ENCODE results near the gene CDC5L. TPM values are rescaled to one million over a fixed set of nuclear protein-coding genes. Genes with fewer than 3 reads are reported as not detected.

The CDC5L gene
- polyA plus RNA-seq, 1 donor (not counting 4 experiments of a cell fraction or from before 2014, with no cell fraction given), result 16.6 TPM

GRCh38 chr6:44390158-44390683 lies 2.7 kb downstream of the CDC5L start:
- Histone ChIP-seq H3K79me2 (ENCODE audit: control insufficient read depth, insufficient read depth, low read length) (peaks cover 35% of the 10 kb centered on the region), H2AFZ (ENCODE audit: control insufficient read depth, low read length) (no peak overlapping the region), H3K9me3 (ENCODE audit: control insufficient read depth, low read depth, low read length) (no peaks in the 10 kb centered on the region), H3K4me1 (ENCODE audit: control insufficient read depth, extremely low read depth, insufficient read depth, low read length) (peaks cover 15% of the 10 kb centered on the region), H3K9ac (ENCODE audit: control insufficient read depth, extremely low read depth, insufficient read depth, low read length) (no peak overlapping the region), H3K9me1 (ENCODE audit: control insufficient read depth, extremely low read depth, insufficient read depth, low read length) (no peaks in the 10 kb centered on the region), H3K4me2 (ENCODE audit: control insufficient read depth, extremely low read depth, insufficient read depth, low read depth, low read length) (no peak overlapping the region), H3K27me3 (ENCODE audit: control insufficient read depth, extremely low read depth, insufficient read depth, low read length) (no peaks in the 10 kb centered on the region), H3K4me3 (ENCODE audit: control insufficient read depth in 2 of 3, extremely low read depth in 1 of 3, insufficient read depth in 2 of 3, low read depth in 1 of 3, low read length in 3 of 3) (no peak overlapping the region), H3K27ac (ENCODE audit: control insufficient read depth, insufficient read depth, low read length) (no peak overlapping the region), H3K36me3 (ENCODE audit: control insufficient read depth in 2 of 2, extremely low read depth in 1 of 2, insufficient read depth in 2 of 2, low read length in 2 of 2) (peaks cover 7 to 11% of the 10 kb centered on the region in 2 experiments), H4K20me1 (ENCODE audit: control insufficient read depth, extremely low read depth, insufficient read depth, low read length) (peaks cover 2% of the 10 kb centered on the region)
- DNase-seq (ENCODE audit: low read depth, low spot score) (no peak), FAIRE-seq (no peak)
- TF ChIP-seq EZH2 (IDR thresholded peaks at IDR 0.05; ENCODE audit: low read length), result no peak
- no peak for TF ChIP-seq CTCF (optimal IDR thresholded peaks at IDR 0.05 in 1 of 3, IDR thresholded peaks at IDR 0.05 in 1 of 3, conservative IDR thresholded peaks at IDR 0.05 in 1 of 3; ENCODE audit: extremely low read depth in 1 of 3, insufficient read depth in 2 of 3, low read length in 3 of 3)
- dilution Hi-C loops (cut with MboI; ENCODE audit: extremely low pct_ligation_motif_present, low sequenced_read_pairs), result no loop called here

- Histone ChIP-seq H3K36me3 (ENCODE audit: control insufficient read depth in 2 of 2, extremely low read depth in 1 of 2, insufficient read depth in 2 of 2, low read length in 2 of 2) (peaks cover 11 to 23% of the 10 kb centered on the region in 2 experiments), H3K4me3 (ENCODE audit: control insufficient read depth in 2 of 3, extremely low read depth in 1 of 3, insufficient read depth in 2 of 3, low read depth in 1 of 3, low read length in 3 of 3) (no peak overlapping the region), H2AFZ (ENCODE audit: control insufficient read depth, low read length) (no peak overlapping the region), H3K27ac (ENCODE audit: control insufficient read depth, insufficient read depth, low read length) (no peak overlapping the region), H3K9me3 (ENCODE audit: control insufficient read depth, low read depth, low read length) (no peaks in the 10 kb centered on the region), H3K9ac (ENCODE audit: control insufficient read depth, extremely low read depth, insufficient read depth, low read length) (no peak overlapping the region), H3K4me2 (ENCODE audit: control insufficient read depth, extremely low read depth, insufficient read depth, low read depth, low read length) (no peak overlapping the region), H3K79me2 (ENCODE audit: control insufficient read depth, insufficient read depth, low read length) (peaks cover 10% of the 10 kb centered on the region), H3K9me1 (ENCODE audit: control insufficient read depth, extremely low read depth, insufficient read depth, low read length) (no peaks in the 10 kb centered on the region), H4K20me1 (ENCODE audit: control insufficient read depth, extremely low read depth, insufficient read depth, low read length) (no peaks in the 10 kb centered on the region), H3K27me3 (ENCODE audit: control insufficient read depth, extremely low read depth, insufficient read depth, low read length) (no peaks in the 10 kb centered on the region), H3K4me1 (ENCODE audit: control insufficient read depth, extremely low read depth, insufficient read depth, low read length) (no peaks in the 10 kb centered on the region)
- TF ChIP-seq CTCF (optimal IDR thresholded peaks at IDR 0.05 in 1 of 3, IDR thresholded peaks at IDR 0.05 in 1 of 3, conservative IDR thresholded peaks at IDR 0.05 in 1 of 3; ENCODE audit: extremely low read depth in 1 of 3, insufficient read depth in 2 of 3, low read length in 3 of 3), result no peak
- no peak for TF ChIP-seq EZH2 (IDR thresholded peaks at IDR 0.05; ENCODE audit: low read length)
- FAIRE-seq, result no peak
- DNase-seq (ENCODE audit: low read depth, low spot score), result no peak
- dilution Hi-C loops (cut with MboI; ENCODE audit: extremely low pct_ligation_motif_present, low sequenced_read_pairs), result no loop called here
Observed at GRCh38 chr6:44395501-44395900, 8.0 kb downstream of the CDC5L start.
